Transverse colon (tissue), 4 donors: ENCODE data around the gene UNC5A. TPM values are rescaled to one million over a fixed set of nuclear protein-coding genes. Genes with fewer than 3 reads are reported as not detected.

ENCODE experiments used
- DNase-seq: peaks from one replicate; pipeline ENCODE4 v3.0.0-alpha.2; 2019
- H3K27ac ChIP-seq, 4 donors: fragments of 200-600 bp; sonication (generic); 2 replicates each; pipeline ENCODE4 v1.5.1; 2016 to 2018; ENCODE audit warnings: inconsistent platforms in 4 of 4
- H3K27me3 ChIP-seq: fragments of 200-600 bp; sonication (generic); 2 replicates; pipeline ENCODE4 v1.5.1; 2017; ENCODE audit warnings: inconsistent platforms
- H3K36me3 ChIP-seq, 4 donors: fragments of 200-600 bp; sonication (generic); 2 replicates each; pipeline ENCODE4 v1.5.1; 2017 to 2019; ENCODE audit warnings: inconsistent platforms in 4 of 4
- H3K4me1 ChIP-seq, 4 donors: fragments of 200-600 bp; sonication (generic); 2 replicates each; pipeline ENCODE4 v1.5.1; 2017 to 2020; ENCODE audit warnings: inconsistent platforms in 4 of 4
- H3K4me3 ChIP-seq, 4 donors: fragments of 200-600 bp; sonication (generic); 1 replicate in 1 of 4; 2 replicates in 3 of 4; pipeline versions ENCODE4 v1.5.1 to v1.6.1; 2017 to 2019; ENCODE audit warnings: inconsistent platforms in 4 of 4
- H3K9me3 ChIP-seq, 2 donors: fragments of 200-600 bp; sonication (generic); 2 replicates each; pipeline ENCODE4 v1.5.1; 2017 to 2019; ENCODE audit warnings: inconsistent platforms in 2 of 2
- CTCF ChIP-seq, 5 experiments: fragments of 200-600 bp in 3 of 5; fragments of 450-650 bp in 2 of 5; sonication (generic) in 3 of 5; IDR thresholded peaks; 1 replicate in 2 of 5; 2 replicates in 3 of 5; pipeline ENCODE4 v1.5.1; 2016 to 2017; ENCODE audit warnings: antibody characterized with exemption in 5 of 5, inconsistent platforms in 3 of 5, mild to moderate bottlenecking in 2 of 5, moderate library complexity in 1 of 5
- EP300 ChIP-seq: sonication (generic); formaldehyde crosslinking; IDR thresholded peaks from one replicate; pipeline ENCODE4 v1.6.1; 2017; ENCODE audit warnings: antibody characterized with exemption, low read depth
- POLR2A ChIP-seq: fragments of 450-650 bp; IDR thresholded peaks from one replicate; pipeline ENCODE4 v1.6.1; 2016; ENCODE audit warnings: antibody characterized with exemption, mild to moderate bottlenecking, moderate library complexity
- POLR2AphosphoS5 ChIP-seq, 3 donors: sonication (generic); formaldehyde crosslinking; IDR thresholded peaks; one replicate each; pipeline ENCODE4 v1.6.1; 2016; ENCODE audit warnings: antibody characterized with exemption in 3 of 3
- WGBS, 2 donors: methylation state at CpG; one replicate each; pipeline ENCODE4 v1.1.5; 2018; ENCODE audit warnings: low coverage in 1 of 2; 5-methylcytosine and 5-hydroxymethylcytosine counted together
- in situ Hi-C, 4 donors: fragments of 200-750 bp; cut with MboI; loops; one replicate each; pipeline versions ENCODE4 v1.15.0 to v1.15.1; 2017; ENCODE audit warnings: low sequenced_read_pairs in 3 of 4, low pct_ligation_motif_present in 1 of 4, low pct_unique_long_range_greater_than_20kb in 1 of 4
- intact Hi-C: fragments of 100-400 bp; cut with DNase I; formaldehyde crosslinking; loops from one replicate; pipeline ENCODE4 v1.15.1; 2023; ENCODE audit warnings: low total_unique reads
- total RNA-seq, 4 donors: library from RNA; depleted of rRNA; stranded (reverse); fragments of >200 nt; gene quantifications; one replicate each; pipeline ENCODE4 v1.1.0, GENCODE V29; 2016

Gene UNC5A
- total RNA-seq, 4 donors from 2014 or later: 0.32 TPM; not detected in 3

- Histone ChIP-seq H3K9me3 (no peaks in the 10 kb centered on the region), H3K27ac (no peak overlapping the region), H3K4me3 (no peak overlapping the region), H3K27me3 (peaks cover 22% of the 10 kb centered on the region), H3K36me3 (no peaks in the 10 kb centered on the region), H3K4me1 (no peaks in the 10 kb centered on the region)
- in situ Hi-C loops: no loop called here
- TF ChIP-seq CTCF (IDR thresholded peaks at IDR 0.05) (no peak), EP300 (no peak), POLR2A (no peak), POLR2AphosphoS5 (IDR thresholded peaks at IDR 0.05) (no peak)
- intact Hi-C loops: no loop called here
- DNase-seq: no peak
- WGBS, 2 donors: 41 to 45% methylated on average over 4 to 6 of the region's 6 CpGs
These were observed 72.2 kb downstream of the UNC5A start for GRCh38 chr5:176882567-176882903.

- in situ Hi-C loops (no loop called here), intact Hi-C loops (no loop called here)
- Histone ChIP-seq H3K9me3 (no peaks in the 10 kb centered on the region), H3K36me3 (no peaks in the 10 kb centered on the region), H3K27ac (no peak overlapping the region), H3K4me3 (no peak overlapping the region), H3K4me1 (no peaks in the 10 kb centered on the region), H3K27me3 (peaks cover 10% of the 10 kb centered on the region)
- no peak for TF ChIP-seq POLR2A
- TF ChIP-seq POLR2AphosphoS5 (IDR thresholded peaks at IDR 0.05): no peak
- no peak for TF ChIP-seq EP300
- TF ChIP-seq CTCF (IDR thresholded peaks at IDR 0.05): no peak
- WGBS, 2 donors: 91 to 93% methylated on average over 2 to 17 of the region's 17 CpGs
- DNase-seq: no peak
These were observed 73.6 kb downstream of the UNC5A start for GRCh38 chr5:176883700-176884570.

GRCh38 chr5:176884571-176884890, 74.2 kb downstream of the UNC5A start:
- in situ Hi-C loops: no loop called here
- H3K36me3 ChIP-seq: no peaks in the 10 kb centered on the region
- 39% methylated on average over 4 of the region's 4 CpGs for WGBS, 2 donors
- H3K9me3 ChIP-seq: no peaks in the 10 kb centered on the region
- no peak for DNase-seq
- H3K4me1 ChIP-seq: no peaks in the 10 kb centered on the region
- no peak for TF ChIP-seq CTCF (IDR thresholded peaks at IDR 0.05)
- TF ChIP-seq POLR2AphosphoS5 (IDR thresholded peaks at IDR 0.05): no peak
- TF ChIP-seq POLR2A: no peak
- TF ChIP-seq EP300: no peak
- no peak overlapping the region for H3K4me3 ChIP-seq
- H3K27ac ChIP-seq: no peak overlapping the region
- intact Hi-C loops: no loop called here
- H3K27me3 ChIP-seq: peaks cover 4% of the 10 kb centered on the region

GRCh38 chr5:176886336-176887251, 76.2 kb downstream of the UNC5A start:
- no peak for DNase-seq
- Histone ChIP-seq H3K27me3 (no peaks in the 10 kb centered on the region), H3K27ac (no peak overlapping the region), H3K9me3 (no peaks in the 10 kb centered on the region), H3K4me1 (no peaks in the 10 kb centered on the region), H3K4me3 (no peak overlapping the region), H3K36me3 (no peaks in the 10 kb centered on the region)
- WGBS, 2 donors: 86 to 89% methylated on average over 1 to 13 of the region's 13 CpGs
- TF ChIP-seq POLR2AphosphoS5 (IDR thresholded peaks at IDR 0.05) (no peak), EP300 (no peak), POLR2A (no peak), CTCF (IDR thresholded peaks at IDR 0.05) (no peak)
- in situ Hi-C loops: no loop called here
- intact Hi-C loops: no loop called here
